Activated CD4-positive, alpha-beta T cell treated with anti-CD3 and anti-CD28 coated beads, Interleukin-2, amount 50 U/mL, for 24 hours (primary cell): ENCODE results near the gene GDF11.

Source experiments
- DNase-seq, 2 donors: peaks; one replicate each; pipeline ENCODE4 v3.0.0-alpha.2; 2020; ENCODE audit warnings: low read depth in 1 of 2, low spot score in 1 of 2

GDF11 gene

GRCh38 chr12:55722948-55723347 lies 20.0 kb upstream of the GDF11 start:
- DNase-seq: no peak

GRCh38 chr12:55723516-55724225 lies 19.3 kb upstream of the GDF11 start:
- no peak for DNase-seq

GRCh38 chr12:55724226-55724939 lies 18.5 kb upstream of the GDF11 start:
- DNase-seq: no peak

- DNase-seq: no peak
Measured at GRCh38 chr12:55724940-55725309, 18.0 kb upstream of the GDF11 start.

GRCh38 chr12:55725556-55725955 lies 17.4 kb upstream of the GDF11 start:
- DNase-seq: no peak

GRCh38 chr12:55726971-55727370 lies 16.0 kb upstream of the GDF11 start:
- no peak for DNase-seq

GRCh38 chr12:55727643-55728185 lies 15.2 kb upstream of the GDF11 start:
- DNase-seq: no peak

GRCh38 chr12:55728186-55728938 lies 14.6 kb upstream of the GDF11 start:
- DNase-seq: no peak

- peak; percentile 51 to 66 for DNase-seq
Measured at GRCh38 chr12:55728939-55729818, 13.7 kb upstream of the GDF11 start, which contains the start of gene CD63. Gene CD63, minus strand, starts transcription at chr12:55729009. Its CDS starts 668 bp downstream, at chr12:55728341.

- no peak for DNase-seq
Measured at GRCh38 chr12:55729819-55730818, 12.8 kb upstream of the GDF11 start.

GRCh38 chr12:55732288-55732687 lies 10.6 kb upstream of the GDF11 start:
- no peak for DNase-seq

- DNase-seq: no peak
Measured at GRCh38 chr12:55733021-55733555, 9.8 kb upstream of the GDF11 start.

GRCh38 chr12:55733858-55734257 lies 9.1 kb upstream of the GDF11 start:
- no peak for DNase-seq

GRCh38 chr12:55734595-55734994 lies 8.3 kb upstream of the GDF11 start:
- no peak for DNase-seq

- no peak for DNase-seq
Measured at GRCh38 chr12:55736076-55736475, 6.8 kb upstream of the GDF11 start.

GRCh38 chr12:55736780-55737580 lies 5.9 kb upstream of the GDF11 start:
- no peak for DNase-seq

- DNase-seq: no peak
Measured at GRCh38 chr12:55737581-55738122, 5.3 kb upstream of the GDF11 start.
